Ascending aorta (tissue), 2 donors: Measurements from ENCODE around the gene ABCC2. TPM values are rescaled to one million over a fixed set of nuclear protein-coding genes. Genes with fewer than 3 reads are reported as not detected.

Source experiments
- DNase-seq, 2 donors: peaks; one replicate each; pipeline ENCODE4 v3.0.0-alpha.2; 2019; ENCODE audit warnings: low spot score in 2 of 2
- H3K27ac ChIP-seq, 2 donors: fragments of 200-600 bp; sonication (generic); one replicate each; pipeline ENCODE4 v1.5.1; 2016 to 2017; ENCODE audit warnings: mild to moderate bottlenecking in 1 of 2
- H3K27me3 ChIP-seq: fragments of 200-600 bp; sonication (generic); one replicate; pipeline ENCODE4 v1.5.1; 2017
- H3K36me3 ChIP-seq, 2 donors: fragments of 200-600 bp; sonication (generic); one replicate each; pipeline ENCODE4 v1.5.1; 2016
- H3K4me1 ChIP-seq, 2 donors: fragments of 200-600 bp; sonication (generic); one replicate each; pipeline ENCODE4 v1.5.1; 2016 to 2017; ENCODE audit warnings: mild to moderate bottlenecking in 1 of 2
- H3K4me3 ChIP-seq, 2 donors: fragments of 200-600 bp; sonication (generic); one replicate each; pipeline ENCODE4 v1.5.1; 2016 to 2017; ENCODE audit warnings: mild to moderate bottlenecking in 1 of 2
- H3K9me3 ChIP-seq, 2 donors: fragments of 200-600 bp; sonication (generic); one replicate each; pipeline ENCODE4 v1.5.1; 2016
- intact Hi-C: fragments of 100-400 bp; cut with DNase I; formaldehyde crosslinking; loops from one replicate; pipeline ENCODE4 v1.15.1; 2023
- total RNA-seq: library from RNA; depleted of rRNA; stranded (reverse); fragments of >200 nt; gene quantifications from one replicate; pipeline ENCODE4 v1.1.0, GENCODE V29; 2016
- TF ChIP-seq, protein P1 (sequence below), 3 experiments: fragments of 200-600 bp in 2 of 3; fragments of 450-650 bp in 1 of 3; sonication (generic) in 2 of 3; IDR thresholded peaks; one replicate each; pipeline ENCODE4 v1.5.1; 2016 to 2019; ENCODE audit warnings: antibody characterized with exemption in 3 of 3, mild to moderate bottlenecking in 1 of 3, moderate library complexity in 1 of 3

Gene ABCC2
- total RNA-seq, 1 donor from 2014 or later, result 0.96 TPM

DNA sequence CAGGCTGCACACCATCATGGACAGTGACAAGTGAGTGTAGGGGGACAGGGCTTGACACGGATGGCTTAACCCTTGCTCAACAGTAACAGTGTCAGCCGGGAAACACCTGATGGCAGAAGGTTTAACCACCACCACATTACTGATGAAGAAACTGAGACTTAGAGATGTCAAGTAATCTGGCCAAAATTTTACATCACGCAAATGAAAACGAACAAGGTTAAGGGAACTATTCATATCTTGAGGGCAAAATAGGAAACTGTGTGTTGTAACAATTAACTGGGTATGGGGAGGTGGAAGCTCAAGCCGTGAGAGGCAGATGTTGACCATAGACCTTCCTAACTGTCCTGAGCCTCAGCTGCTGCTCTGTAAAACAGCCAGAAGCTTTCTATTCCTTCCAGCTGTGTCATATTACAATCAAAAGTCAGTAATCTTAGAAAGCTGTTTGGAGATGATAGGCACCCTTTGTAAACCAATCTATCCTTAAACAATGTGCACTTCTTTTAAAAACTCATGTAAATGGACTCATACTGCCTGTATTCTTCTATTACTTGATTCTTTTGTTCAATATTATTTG is 68.4 kb downstream of the ABCC2 start:
- TF ChIP-seq, protein P1, sequence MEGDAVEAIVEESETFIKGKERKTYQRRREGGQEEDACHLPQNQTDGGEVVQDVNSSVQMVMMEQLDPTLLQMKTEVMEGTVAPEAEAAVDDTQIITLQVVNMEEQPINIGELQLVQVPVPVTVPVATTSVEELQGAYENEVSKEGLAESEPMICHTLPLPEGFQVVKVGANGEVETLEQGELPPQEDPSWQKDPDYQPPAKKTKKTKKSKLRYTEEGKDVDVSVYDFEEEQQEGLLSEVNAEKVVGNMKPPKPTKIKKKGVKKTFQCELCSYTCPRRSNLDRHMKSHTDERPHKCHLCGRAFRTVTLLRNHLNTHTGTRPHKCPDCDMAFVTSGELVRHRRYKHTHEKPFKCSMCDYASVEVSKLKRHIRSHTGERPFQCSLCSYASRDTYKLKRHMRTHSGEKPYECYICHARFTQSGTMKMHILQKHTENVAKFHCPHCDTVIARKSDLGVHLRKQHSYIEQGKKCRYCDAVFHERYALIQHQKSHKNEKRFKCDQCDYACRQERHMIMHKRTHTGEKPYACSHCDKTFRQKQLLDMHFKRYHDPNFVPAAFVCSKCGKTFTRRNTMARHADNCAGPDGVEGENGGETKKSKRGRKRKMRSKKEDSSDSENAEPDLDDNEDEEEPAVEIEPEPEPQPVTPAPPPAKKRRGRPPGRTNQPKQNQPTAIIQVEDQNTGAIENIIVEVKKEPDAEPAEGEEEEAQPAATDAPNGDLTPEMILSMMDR (IDR thresholded peaks at IDR 0.05), result no peak
- Histone ChIP-seq H3K4me1 (peaks cover 0 to 5% of the 10 kb centered on the region in 2 donors), H3K9me3 (no peaks in the 10 kb centered on the region), H3K27me3 (no peaks in the 10 kb centered on the region), H3K4me3 (no peak overlapping the region), H3K27ac (no peak overlapping the region), H3K36me3 (no peaks in the 10 kb centered on the region)
- DNase-seq, result no peak
- intact Hi-C loops, result no loop called here

DNA sequence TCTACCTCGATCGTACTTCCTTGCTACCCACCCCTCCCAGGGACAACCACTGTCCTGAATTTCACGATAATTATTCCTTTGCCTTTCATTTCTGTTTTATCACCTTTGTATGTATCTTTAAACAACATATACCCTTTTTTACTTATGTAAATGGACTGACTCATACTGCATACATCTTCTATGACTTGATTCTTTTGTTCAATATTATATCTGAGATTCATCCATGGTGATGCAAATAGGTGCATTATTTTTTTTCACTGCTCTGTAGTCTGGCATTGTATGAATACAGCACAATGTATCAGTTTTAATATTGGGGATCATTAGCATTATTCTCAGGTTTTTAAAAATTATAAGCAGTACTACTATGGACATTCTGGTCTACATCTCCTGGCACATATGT is 69.4 kb downstream of the ABCC2 start:
- no peak for DNase-seq
- Histone ChIP-seq H3K9me3 (no peaks in the 10 kb centered on the region), H3K27ac (no peak overlapping the region), H3K4me3 (no peak overlapping the region), H3K27me3 (no peaks in the 10 kb centered on the region), H3K36me3 (no peaks in the 10 kb centered on the region), H3K4me1 (no peaks in the 10 kb centered on the region)
- intact Hi-C loops, result no loop called here
- TF ChIP-seq, protein P1 (IDR thresholded peaks at IDR 0.05), result no peak

DNA sequence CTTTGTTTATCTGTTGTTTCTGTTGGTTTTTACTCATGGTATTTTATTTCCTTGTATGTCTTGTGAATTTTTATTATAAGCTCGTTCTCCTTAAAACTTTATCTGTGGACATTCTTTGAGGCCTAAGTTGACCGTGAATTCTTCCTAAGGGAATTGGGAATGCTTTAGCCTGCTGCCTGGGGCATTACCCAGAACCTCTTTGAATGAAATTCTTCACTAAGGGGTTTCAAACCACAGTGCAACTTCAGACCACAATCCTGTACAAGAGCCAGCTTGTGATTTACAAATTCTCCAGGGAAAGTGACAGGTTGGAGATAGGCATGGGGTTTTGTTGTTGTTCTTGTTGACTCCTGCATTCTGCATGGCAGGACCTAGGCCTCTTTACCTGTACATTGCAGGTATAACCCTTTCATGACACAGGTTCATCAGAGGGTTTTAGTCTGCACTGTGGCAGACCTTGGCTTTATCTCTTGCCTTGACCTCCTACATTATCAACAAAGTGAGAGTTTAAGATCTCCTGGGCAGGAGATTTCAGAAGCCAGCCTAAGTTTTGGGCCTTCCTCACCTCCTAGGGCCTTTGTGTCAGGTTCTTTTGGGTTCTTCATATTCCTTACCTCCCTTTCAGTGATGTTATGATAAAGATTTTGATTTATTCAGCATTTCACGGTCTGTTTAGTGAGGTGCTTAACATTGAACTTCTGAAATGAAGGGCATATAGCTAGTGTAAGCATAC is 70.2 kb downstream of the ABCC2 start:
- DNase-seq, result no peak
- no peak overlapping the region for H3K27ac ChIP-seq
- TF ChIP-seq, protein P1 (IDR thresholded peaks at IDR 0.05), result no peak
- intact Hi-C loops, result no loop called here
- no peaks in the 10 kb centered on the region for H3K9me3 ChIP-seq
- no peak overlapping the region for H3K4me3 ChIP-seq
- H3K4me1 ChIP-seq, result no peaks in the 10 kb centered on the region
- no peaks in the 10 kb centered on the region for H3K36me3 ChIP-seq
- H3K27me3 ChIP-seq, result no peaks in the 10 kb centered on the region

DNA sequence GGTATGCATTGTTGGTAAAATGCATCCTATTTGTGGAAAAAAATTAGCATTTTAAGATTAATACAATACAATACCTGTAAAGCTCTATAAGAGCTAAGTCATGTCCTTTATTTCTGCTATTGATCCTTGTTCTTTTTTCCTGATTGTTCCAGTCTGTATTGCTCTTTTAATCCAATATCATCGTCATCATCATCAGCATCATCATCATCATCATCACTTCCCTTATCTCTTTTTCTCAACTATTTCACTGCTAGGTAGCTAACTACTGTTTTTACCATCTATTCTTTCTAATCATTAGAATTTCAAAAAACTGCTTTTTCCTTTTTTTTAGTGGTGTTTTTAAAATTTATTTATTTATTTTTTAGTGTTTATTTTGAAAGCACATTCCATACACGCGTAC is 71.2 kb downstream of the ABCC2 start:
- H3K4me1 ChIP-seq, result no peaks in the 10 kb centered on the region
- TF ChIP-seq, protein P1 (IDR thresholded peaks at IDR 0.05), result no peak
- H3K27me3 ChIP-seq, result no peaks in the 10 kb centered on the region
- H3K27ac ChIP-seq, result no peak overlapping the region
- no peaks in the 10 kb centered on the region for H3K9me3 ChIP-seq
- H3K36me3 ChIP-seq, result no peaks in the 10 kb centered on the region
- H3K4me3 ChIP-seq, result no peak overlapping the region
- intact Hi-C loops, result no loop called here
- DNase-seq, result no peak

DNA sequence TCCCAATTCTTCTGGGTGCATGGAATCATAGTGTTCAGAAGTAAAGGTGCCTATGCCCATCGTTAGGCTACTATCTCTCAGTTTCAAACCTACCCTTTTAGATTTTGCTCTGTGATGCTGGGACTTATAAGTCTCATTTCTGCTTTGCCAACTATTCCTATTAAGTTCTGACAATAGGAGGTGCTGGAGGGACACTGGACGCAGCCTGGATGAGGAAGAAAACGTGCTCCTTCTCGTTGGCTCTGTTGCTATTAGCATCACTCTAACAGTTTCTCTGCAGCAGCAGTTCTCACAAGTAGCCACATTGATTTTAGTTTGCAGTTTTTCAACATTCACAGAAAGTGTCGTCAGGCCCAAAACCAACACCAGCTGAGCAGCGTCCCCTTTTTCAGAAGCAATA is 72.4 kb downstream of the ABCC2 start:
- Histone ChIP-seq H3K9me3 (no peaks in the 10 kb centered on the region), H3K27ac (no peak overlapping the region), H3K4me3 (no peak overlapping the region), H3K36me3 (no peaks in the 10 kb centered on the region), H3K4me1 (no peaks in the 10 kb centered on the region), H3K27me3 (no peaks in the 10 kb centered on the region)
- intact Hi-C loops, result no loop called here
- no peak for DNase-seq
- TF ChIP-seq, protein P1 (IDR thresholded peaks at IDR 0.05), result peak in 2 of 3 experiments; percentile 9 to 37
